ENCODE results near the gene TNFRSF1B.
"Not testable (repeated sequence)": the region's sequence is repeated elsewhere in the genome, so short reads cannot be mapped to it uniquely, and the experiment has no call there.

TNFRSF1B gene

GRCh38 chr1:12224092-12224491 lies 57.3 kb downstream of the TNFRSF1B start:
- not testable (repeated sequence) for DNase-seq

- no peak for DNase-seq
These were observed 62.2 kb downstream of the TNFRSF1B start for GRCh38 chr1:12228979-12229378.

GRCh38 chr1:12229386-12229834 lies 62.6 kb downstream of the TNFRSF1B start:
- no peak for DNase-seq

- DNase-seq, result peak; percentile 16 to 86
These were observed 63.2 kb downstream of the TNFRSF1B start, which contains the start of gene VPS13D for GRCh38 chr1:12229835-12230548. Gene VPS13D, plus strand, starts transcription at chr1:12230030. Its CDS starts 4,237 bp downstream, at chr1:12234267.

GRCh38 chr1:12230549-12231275 lies 63.9 kb downstream of the TNFRSF1B start:
- DNase-seq, result peak in 1 of 2 experiments; percentile 18

- DNase-seq, result no peak
These were observed 64.4 kb downstream of the TNFRSF1B start for GRCh38 chr1:12231276-12231595.

- DNase-seq, result no peak
These were observed 65.4 kb downstream of the TNFRSF1B start for GRCh38 chr1:12232221-12232620.

GRCh38 chr1:12244078-12244477 lies 77.3 kb downstream of the TNFRSF1B start:
- no peak for DNase-seq

- no peak for DNase-seq
These were observed 77.8 kb downstream of the TNFRSF1B start for GRCh38 chr1:12244585-12244984.

GRCh38 chr1:12245116-12245515 lies 78.3 kb downstream of the TNFRSF1B start:
- no peak for DNase-seq

GRCh38 chr1:12245733-12246132 lies 78.9 kb downstream of the TNFRSF1B start:
- DNase-seq, result no peak

GRCh38 chr1:12246584-12246983 lies 79.8 kb downstream of the TNFRSF1B start:
- no peak for DNase-seq

GRCh38 chr1:12249181-12249580 lies 82.4 kb downstream of the TNFRSF1B start:
- no peak for DNase-seq

- no peak for DNase-seq
These were observed 83.0 kb downstream of the TNFRSF1B start for GRCh38 chr1:12249748-12250147.

GRCh38 chr1:12251442-12251841 lies 84.7 kb downstream of the TNFRSF1B start:
- DNase-seq, result no peak

- no peak for DNase-seq
These were observed 89.1 kb downstream of the TNFRSF1B start for GRCh38 chr1:12255913-12256312.

- DNase-seq, result no peak
These were observed 91.5 kb downstream of the TNFRSF1B start for GRCh38 chr1:12258272-12258671.

Data from NCI-H526 (cell line).